ENCODE data around the gene MCF2L2. TPM values are rescaled to one million over a fixed set of nuclear protein-coding genes. Genes with fewer than 3 reads are reported as not detected.
A peak's percentile ranks its signal among the peaks of the same experiment; 100 is the strongest.

The MCF2L2 gene
- total and polyA plus RNA-seq, 9 of the 15 experiments (the other 6 are each of a cell fraction or from before 2014, with no cell fraction given) = 0.56 to 4.2 (median 3.0) TPM

DNA sequence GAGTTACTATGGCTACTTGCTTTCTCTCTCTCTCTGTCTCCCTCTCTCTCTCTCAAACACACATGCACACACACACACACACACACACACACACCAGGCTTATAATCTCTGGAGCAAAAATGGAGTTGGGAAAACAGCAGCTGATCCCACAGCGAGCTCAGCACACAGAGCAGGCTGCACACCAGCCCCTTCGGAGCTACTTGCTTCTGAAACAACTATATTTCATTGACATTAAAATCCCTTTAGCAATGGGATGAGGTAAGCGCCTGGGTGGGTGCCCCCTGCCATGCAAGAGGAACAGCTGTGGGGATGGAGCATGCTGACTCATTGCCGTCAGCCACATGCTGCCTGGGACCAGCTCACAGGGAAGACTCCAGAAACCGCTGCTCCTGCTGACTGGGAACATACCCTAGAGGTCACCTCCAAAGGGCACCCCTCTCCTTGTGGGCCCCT lies 129.7 kb downstream of the MCF2L2 start (continued):
- TF ChIP-seq ZKSCAN8 (CRISPR knock-in tag; IDR thresholded peaks at IDR 0.05) (no peak), RFX5 (IDR thresholded peaks at IDR 0.05; ENCODE audit: low read depth, low read length) (no peak), SRF (CRISPR knock-in tag; IDR thresholded peaks at IDR 0.05) (no peak), GTF2F1 (IDR thresholded peaks at IDR 0.05; ENCODE audit: low read depth, low read length) (no peak), LCOR (CRISPR knock-in tag; IDR thresholded peaks at IDR 0.05) (no peak), ZNF232 (CRISPR knock-in tag; IDR thresholded peaks at IDR 0.05) (no peak), U2AF1 (optimal IDR thresholded peaks at IDR 0.05; ENCODE audit: low read depth, low read length) (no peak), NCOA6 (IDR thresholded peaks at IDR 0.05) (no peak), ZNF134 (CRISPR knock-in tag; conservative IDR thresholded peaks at IDR 0.05) (no peak), SAP30 (IDR thresholded peaks at IDR 0.05; ENCODE audit: borderline replicate concordance, insufficient read depth, low read depth, low read length, poor library complexity, severe bottlenecking) (no peak), LEF1 (IDR thresholded peaks at IDR 0.05) (no peak), ZNF766 (CRISPR knock-in tag; conservative IDR thresholded peaks at IDR 0.05) (0 out of 2 replicates have a peak, but pooled peaks have one; percentile 30), TAF9B (IDR thresholded peaks at IDR 0.05; ENCODE audit: partially characterized antibody) (peak; percentile 69), NBN (IDR thresholded peaks at IDR 0.05; ENCODE audit: low read depth) (no peak), ZFX (CRISPR knock-in tag; IDR thresholded peaks at IDR 0.05) (no peak), GATAD2A (IDR thresholded peaks at IDR 0.05) (no peak), NELFE (IDR thresholded peaks at IDR 0.05; ENCODE audit: insufficient read depth, insufficient read length) (no peak), SMAD1 (IDR thresholded peaks at IDR 0.05; ENCODE audit: low read depth, low read length, partially characterized antibody) (no peak)
- TF ChIP-seq, protein P1, sequence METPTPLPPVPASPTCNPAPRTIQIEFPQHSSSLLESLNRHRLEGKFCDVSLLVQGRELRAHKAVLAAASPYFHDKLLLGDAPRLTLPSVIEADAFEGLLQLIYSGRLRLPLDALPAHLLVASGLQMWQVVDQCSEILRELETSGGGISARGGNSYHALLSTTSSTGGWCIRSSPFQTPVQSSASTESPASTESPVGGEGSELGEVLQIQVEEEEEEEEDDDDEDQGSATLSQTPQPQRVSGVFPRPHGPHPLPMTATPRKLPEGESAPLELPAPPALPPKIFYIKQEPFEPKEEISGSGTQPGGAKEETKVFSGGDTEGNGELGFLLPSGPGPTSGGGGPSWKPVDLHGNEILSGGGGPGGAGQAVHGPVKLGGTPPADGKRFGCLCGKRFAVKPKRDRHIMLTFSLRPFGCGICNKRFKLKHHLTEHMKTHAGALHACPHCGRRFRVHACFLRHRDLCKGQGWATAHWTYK (CRISPR knock-in tag; IDR thresholded peaks at IDR 0.05) = no peak
- TF ChIP-seq, protein P2, sequence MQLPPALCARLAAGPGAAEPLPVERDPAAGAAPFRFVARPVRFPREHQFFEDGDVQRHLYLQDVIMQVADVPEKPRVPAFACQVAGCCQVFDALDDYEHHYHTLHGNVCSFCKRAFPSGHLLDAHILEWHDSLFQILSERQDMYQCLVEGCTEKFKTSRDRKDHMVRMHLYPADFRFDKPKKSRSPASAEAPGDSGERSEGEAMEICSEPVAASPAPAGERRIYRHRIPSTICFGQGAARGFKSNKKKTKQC (CRISPR knock-in tag; IDR thresholded peaks at IDR 0.05) = no peak
- TF ChIP-seq, protein P3, sequence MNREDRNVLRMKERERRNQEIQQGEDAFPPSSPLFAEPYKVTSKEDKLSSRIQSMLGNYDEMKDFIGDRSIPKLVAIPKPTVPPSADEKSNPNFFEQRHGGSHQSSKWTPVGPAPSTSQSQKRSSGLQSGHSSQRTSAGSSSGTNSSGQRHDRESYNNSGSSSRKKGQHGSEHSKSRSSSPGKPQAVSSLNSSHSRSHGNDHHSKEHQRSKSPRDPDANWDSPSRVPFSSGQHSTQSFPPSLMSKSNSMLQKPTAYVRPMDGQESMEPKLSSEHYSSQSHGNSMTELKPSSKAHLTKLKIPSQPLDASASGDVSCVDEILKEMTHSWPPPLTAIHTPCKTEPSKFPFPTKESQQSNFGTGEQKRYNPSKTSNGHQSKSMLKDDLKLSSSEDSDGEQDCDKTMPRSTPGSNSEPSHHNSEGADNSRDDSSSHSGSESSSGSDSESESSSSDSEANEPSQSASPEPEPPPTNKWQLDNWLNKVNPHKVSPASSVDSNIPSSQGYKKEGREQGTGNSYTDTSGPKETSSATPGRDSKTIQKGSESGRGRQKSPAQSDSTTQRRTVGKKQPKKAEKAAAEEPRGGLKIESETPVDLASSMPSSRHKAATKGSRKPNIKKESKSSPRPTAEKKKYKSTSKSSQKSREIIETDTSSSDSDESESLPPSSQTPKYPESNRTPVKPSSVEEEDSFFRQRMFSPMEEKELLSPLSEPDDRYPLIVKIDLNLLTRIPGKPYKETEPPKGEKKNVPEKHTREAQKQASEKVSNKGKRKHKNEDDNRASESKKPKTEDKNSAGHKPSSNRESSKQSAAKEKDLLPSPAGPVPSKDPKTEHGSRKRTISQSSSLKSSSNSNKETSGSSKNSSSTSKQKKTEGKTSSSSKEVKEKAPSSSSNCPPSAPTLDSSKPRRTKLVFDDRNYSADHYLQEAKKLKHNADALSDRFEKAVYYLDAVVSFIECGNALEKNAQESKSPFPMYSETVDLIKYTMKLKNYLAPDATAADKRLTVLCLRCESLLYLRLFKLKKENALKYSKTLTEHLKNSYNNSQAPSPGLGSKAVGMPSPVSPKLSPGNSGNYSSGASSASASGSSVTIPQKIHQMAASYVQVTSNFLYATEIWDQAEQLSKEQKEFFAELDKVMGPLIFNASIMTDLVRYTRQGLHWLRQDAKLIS (CRISPR knock-in tag; IDR thresholded peaks at IDR 0.05) = no peak
- TF ChIP-seq, protein P4, sequence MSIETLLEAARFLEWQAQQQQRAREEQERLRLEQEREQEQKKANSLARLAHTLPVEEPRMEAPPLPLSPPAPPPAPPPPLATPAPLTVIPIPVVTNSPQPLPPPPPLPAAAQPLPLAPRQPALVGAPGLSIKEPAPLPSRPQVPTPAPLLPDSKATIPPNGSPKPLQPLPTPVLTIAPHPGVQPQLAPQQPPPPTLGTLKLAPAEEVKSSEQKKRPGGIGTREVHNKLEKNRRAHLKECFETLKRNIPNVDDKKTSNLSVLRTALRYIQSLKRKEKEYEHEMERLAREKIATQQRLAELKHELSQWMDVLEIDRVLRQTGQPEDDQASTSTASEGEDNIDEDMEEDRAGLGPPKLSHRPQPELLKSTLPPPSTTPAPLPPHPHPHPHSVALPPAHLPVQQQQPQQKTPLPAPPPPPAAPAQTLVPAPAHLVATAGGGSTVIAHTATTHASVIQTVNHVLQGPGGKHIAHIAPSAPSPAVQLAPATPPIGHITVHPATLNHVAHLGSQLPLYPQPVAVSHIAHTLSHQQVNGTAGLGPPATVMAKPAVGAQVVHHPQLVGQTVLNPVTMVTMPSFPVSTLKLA (conservative IDR thresholded peaks at IDR 0.05) = peak in 1 of 2 experiments; percentile 58; a peak in 1 of 4 replicates
- TF ChIP-seq, protein P5, sequence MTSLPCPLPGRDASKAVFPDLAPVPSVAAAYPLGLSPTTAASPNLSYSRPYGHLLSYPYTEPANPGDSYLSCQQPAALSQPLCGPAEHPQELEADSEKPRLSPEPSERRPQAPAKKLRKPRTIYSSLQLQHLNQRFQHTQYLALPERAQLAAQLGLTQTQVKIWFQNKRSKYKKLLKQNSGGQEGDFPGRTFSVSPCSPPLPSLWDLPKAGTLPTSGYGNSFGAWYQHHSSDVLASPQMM (CRISPR knock-in tag; IDR thresholded peaks at IDR 0.05) = no peak
